GM18907 (cell line): ENCODE data around the gene ALDH1A1.

Experiments
- ATAC-seq: cut with Tn5 transposase; IDR thresholded peaks from one replicate; pipeline ENCODE4 v1.9.1; 2021; ENCODE audit warnings: mild to moderate bottlenecking, moderate library complexity; ENCODE audit not compliant: unreplicated experiment

Gene ALDH1A1

DNA sequence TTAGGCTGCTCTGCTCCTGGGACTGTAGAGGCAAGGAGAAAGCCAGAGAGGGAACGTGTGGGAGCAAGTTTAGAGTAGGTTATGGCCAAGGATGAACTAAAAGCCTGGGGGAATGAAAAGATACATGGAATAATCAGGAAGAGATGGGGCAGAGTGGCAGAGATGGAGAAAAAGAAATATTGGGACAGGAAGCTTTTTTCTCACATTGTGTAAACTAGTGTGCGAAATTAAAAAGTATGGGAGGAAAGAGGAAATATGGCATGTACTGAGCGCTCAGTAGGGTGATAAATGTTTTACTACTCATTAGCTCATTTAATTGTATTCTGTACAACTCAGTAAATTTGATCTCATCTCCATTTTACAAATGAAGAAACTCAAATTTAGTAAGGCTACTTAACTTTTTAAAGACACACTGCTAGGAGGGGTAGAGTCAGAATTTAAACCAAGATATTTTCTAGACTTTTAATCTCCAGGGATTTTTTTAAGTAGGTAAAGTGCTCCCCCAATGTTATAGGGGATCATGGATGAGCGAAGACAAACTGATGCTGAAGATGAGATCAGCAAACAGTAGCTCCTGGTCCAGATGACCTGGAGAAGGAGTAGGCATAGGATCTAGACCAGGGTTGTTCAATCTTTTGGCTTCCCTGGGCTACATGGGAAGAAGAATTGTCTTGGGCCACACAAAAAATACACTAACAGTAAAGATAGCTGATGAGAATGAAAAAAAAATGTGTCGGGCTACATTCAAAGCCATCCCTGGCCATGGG lies 30.8 kb downstream of the ALDH1A1 start:
- no peak for ATAC-seq

DNA sequence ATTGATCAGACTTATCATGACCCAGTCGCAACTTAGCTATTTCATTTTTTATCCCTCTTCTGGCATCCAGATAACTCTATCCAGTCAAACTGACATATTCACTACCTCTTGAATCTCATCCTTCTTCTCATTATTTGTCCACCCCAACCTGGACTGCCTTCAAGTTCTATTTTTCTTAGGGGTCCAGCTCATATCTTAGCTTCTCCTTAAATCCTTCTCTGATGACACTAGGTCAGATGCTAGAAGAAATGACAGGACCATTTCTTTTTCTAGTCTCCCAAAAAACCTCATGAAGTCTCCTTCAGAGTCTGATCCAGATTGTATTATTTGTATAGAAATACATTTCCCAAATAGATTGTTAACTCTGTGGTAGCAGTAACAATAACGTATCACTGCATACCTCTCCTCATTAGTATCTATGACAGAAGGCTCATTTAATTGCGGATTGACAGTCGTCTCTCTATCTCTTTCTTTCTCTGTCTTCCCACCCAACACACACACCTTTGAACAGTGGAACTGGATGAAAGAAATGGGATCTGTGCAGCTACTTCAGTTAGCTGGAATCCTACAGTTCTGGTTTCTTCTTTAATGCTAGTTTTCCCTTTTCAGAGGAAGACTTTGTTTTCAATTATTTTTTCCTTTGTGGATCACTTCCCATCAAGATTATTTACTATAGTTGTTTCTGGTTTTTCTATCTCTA lies 33.5 kb downstream of the ALDH1A1 start:
- ATAC-seq: no peak

DNA sequence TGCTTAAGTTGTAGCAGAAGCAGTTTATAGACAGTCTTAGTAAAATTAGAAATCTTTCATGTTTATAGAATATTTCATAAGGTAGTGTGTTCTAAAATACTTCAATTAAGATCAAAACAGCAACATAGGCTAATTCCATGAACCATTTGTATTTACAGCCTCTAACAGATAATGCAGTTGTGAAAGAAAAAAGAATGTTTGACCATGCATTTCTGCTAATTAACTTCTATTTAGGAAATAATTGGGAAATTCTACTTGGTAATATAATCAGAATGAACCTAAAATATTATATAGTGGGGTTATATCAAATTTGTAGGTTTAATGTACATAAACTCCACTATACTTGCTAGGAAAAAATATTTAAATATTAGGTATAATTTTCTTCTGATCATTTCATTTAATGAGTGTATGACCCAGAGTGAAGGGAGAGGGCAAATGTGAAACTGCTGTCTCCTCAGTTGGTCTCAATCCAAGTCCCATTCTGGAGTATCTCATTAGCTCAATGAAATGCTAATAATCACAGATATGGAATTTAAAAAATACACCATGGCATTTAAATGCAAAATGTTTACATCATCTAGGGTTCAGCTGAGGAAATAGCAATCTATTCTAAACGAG lies 34.9 kb downstream of the ALDH1A1 start:
- ATAC-seq: no peak

DNA sequence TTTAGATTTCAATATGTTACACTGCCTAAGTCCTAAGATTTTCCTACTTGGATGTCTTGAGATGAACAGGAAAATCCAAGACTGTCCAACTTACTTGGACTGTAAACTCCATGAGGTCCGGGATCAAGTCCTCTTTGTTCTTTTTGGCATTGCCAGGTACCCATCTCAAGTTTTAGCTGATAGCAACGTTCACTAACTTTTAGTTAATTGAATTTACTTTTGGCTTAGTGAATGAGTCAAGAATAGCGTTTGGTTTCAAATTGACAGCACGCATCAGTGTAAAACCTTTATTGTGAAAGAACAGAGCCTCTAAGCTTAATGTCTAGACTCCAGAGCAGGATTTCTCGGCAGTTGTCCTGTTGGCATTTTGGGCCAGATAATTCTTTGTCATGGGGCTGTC lies 37.2 kb downstream of the ALDH1A1 start:
- no peak for ATAC-seq

DNA sequence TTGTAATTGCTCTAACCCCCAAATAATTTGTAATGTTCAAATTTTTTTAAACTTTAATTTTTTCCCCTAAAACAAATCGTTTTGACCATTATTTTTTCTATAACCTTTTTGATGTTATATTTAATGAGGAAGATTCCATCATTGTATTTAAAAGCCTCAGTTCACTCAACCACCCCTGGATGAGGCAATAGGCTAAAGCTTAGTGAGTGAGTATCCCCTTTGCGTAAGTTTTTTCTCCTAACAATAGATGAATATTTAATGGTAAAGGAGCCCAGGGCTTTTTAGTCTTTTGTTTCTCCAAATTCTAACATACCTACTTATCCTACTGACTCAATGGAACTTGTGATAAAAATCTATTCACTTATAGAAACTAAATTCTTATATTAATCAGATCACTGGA lies 38.1 kb downstream of the ALDH1A1 start:
- no peak for ATAC-seq

DNA sequence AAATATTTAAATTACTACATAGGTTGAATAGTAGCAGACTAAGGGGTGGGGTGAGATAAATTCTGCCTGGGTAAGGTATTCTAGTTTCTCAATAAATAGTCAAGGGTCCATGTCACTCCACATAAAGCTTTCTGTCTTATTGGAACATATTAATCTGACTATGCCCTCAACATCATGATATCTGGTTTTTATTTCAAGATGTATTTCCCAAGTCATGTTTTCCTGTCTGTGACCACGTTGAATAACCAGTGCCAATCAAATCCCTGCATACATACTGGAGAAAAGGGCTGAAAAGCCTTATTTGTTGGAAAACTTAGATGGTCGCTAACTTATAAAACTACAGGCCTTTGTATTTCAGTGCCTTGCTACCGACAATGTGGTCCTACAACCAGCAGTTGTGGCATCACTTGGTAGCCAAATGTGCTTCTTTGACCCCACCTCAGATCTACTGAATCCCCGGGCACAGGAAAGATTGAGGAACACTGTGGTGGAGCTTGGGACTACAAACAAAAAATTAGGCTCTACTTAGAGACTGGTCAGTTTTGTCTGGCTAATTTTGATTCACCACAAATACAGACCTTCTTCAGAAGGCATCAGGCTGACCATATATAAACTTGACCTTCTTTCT lies 39.4 kb downstream of the ALDH1A1 start:
- no peak for ATAC-seq

DNA sequence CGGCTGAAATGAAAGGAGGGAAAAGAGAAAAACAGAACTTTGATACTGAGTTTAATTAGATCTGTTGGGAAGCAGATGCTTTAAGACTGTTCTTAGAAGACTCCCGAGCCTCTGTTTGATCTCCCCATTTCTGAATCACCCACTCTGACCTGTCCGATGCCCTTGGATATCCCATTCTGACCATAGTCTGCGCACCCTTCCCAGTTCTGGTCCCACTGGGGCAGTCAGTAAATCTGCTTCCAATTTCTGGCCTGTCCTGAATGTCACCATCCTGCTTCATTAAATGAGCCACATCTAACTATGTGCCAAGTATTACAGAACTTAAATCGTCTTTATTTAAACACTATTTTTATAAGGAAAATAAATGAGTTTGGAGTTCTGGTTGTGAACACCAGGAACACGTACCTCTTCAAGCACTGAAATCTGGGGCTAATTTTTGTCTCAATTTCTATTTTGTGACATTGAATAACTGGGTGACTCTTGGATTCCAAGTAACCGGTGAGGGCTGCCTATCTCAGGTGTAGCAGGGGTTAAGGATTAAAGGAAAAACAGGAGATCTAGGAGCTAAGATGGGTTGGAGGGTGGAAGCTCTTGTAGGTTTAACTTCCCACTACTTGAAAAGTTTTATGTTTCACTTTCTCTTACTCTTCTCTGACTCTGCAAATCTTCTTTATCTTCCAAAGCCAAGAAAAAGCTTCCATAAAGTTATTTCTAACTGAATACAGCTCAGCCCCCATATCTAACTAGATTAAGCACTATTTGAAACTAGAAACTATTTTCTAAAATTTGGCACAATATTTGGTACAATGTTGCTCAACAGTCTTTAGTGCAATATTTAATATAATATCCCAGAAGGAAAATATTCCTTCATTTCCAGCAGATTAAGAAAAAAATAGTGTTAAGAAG lies 40.1 kb downstream of the ALDH1A1 start:
- ATAC-seq: no peak

DNA sequence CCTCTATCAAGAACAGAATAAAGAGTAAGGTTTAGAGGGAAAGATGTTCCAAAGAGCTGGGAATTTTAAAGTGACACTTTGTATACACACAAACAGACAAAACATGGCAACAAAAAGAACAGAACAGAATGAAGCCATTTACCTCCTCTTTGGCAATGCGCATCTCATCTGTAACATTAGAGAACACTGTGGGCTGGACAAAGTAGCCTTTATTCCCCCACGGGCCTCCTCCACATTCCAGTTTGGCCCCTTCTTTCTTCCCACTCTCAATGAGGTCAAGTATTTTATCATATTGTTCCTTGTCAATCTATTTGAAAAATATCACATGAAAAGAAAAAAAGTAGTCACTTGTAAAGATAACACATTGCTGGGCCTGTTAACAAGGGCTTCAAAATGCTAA lies 41.0 kb downstream of the ALDH1A1 start:
- no peak for ATAC-seq

DNA sequence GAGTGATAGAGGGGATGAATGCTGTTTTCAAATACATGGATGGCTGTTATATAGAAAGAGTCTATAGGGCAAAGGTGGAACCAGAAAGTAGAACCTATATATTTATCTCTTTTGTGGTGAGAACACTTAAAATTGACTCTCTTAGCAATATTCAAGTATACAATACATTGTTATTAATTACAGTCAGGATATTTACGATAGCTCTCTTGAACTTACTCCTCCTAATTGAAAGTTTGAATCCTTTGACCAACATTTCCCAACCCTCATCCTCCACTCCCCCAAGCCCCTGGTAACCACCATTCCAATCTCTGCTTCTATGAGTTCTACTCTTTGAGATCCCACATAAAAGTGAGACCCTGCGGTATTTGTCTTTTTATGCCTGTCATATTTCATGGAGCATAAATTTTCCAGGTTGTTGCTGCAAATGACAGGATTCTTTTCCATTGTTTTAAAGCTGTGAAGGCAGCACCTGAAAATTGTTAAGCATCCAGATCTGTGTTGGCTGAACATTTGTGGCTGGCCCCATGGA lies 41.5 kb downstream of the ALDH1A1 start:
- no peak for ATAC-seq

DNA sequence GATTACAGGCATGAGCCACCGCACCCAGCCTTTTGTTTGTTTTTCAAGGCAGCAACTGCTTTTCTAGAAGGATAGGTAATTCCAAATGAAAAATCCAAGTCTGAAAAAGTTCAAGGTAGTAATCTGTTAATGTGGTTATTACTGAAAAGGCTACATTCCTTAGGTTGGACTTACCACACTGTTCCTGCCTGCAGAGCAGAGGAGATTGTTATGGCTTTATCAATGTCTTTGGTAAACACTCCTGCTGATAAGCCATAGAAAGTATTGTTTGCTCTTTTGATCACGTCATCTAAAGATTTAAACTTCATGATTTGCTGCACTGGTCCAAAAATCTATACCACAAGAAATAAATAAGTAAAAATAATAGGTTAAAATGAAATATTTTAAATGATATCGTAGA lies 43.4 kb downstream of the ALDH1A1 start:
- ATAC-seq: no peak

DNA sequence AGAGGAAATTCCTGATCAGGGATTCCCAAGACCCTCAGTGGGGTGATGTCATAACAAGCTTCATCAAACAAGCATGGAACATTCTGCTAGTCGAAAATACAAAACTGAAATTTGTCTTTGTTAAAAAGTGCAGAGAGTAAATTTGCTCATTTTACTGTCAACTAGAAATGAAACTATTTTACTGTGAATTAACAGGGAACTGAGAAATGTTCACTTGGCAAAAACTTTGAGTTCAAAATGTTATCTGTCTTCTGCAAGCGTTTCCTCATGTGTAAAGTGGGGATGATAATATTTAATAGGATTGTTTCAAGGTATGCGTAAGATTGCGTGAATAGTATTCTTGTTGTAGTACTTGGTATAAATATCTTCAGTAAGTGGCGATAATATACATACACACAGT lies 45.4 kb downstream of the ALDH1A1 start:
- ATAC-seq: no peak

DNA sequence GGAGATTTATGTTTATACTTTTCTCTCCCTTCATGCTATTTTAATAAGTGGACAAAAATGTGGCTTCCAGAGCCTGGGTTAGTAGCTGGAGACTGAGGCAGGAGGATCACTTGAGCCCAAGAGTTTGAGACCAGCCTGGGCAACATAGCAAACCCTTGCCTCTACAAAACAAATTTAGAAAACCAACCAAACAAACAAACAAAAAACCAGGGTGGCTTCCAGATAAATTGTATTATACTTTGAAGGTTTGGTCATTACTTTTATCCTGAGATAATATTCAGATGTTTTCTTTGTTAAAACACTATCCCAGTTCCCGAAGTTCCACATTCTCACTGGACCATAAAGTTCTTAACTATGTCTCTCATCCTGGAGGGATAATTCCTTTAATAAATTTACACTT lies 46.0 kb downstream of the ALDH1A1 start:
- ATAC-seq: no peak

DNA sequence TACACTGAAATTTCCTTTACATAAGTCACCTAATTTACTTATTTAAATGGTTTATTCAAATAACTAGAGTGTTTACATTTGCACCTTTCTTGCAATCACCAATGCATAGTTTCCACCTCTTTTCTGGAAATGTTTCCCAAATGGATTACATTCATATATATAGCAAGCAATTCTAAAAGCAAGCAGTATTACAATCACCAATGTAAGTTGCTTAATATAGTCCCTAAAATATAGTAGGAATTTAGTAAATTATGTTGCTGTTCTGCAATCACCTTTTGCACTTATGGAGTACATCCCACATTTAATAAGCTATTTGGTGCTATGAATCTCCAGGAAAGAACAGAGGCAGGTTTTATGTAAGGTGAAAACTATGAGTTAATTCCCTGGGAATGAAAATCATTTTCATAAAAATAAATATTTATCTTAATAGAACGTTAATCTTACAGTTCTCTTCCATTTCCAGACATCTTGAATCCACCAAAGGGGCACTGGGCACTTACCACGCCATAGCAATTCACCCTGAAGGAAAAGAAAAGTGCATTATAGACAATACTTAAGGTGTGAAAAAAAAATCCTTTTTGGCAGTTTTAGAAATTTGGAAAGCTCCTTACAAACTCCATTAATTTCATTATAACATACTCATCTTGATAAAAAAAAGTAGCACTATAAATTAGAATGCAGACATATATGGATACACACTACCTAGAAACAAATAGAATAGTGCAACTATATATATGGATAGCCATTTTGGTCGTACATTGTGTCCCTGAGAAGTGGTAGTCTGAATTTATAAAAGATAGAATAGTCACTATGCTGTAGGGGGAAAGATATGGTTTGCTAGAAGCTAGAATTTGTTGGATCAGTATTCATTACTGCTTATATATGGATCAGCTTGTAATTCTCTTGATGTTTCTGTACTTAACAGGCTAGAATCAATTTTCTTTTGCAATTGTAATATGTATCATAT lies 47.1 kb downstream of the ALDH1A1 start:
- ATAC-seq: no peak

DNA sequence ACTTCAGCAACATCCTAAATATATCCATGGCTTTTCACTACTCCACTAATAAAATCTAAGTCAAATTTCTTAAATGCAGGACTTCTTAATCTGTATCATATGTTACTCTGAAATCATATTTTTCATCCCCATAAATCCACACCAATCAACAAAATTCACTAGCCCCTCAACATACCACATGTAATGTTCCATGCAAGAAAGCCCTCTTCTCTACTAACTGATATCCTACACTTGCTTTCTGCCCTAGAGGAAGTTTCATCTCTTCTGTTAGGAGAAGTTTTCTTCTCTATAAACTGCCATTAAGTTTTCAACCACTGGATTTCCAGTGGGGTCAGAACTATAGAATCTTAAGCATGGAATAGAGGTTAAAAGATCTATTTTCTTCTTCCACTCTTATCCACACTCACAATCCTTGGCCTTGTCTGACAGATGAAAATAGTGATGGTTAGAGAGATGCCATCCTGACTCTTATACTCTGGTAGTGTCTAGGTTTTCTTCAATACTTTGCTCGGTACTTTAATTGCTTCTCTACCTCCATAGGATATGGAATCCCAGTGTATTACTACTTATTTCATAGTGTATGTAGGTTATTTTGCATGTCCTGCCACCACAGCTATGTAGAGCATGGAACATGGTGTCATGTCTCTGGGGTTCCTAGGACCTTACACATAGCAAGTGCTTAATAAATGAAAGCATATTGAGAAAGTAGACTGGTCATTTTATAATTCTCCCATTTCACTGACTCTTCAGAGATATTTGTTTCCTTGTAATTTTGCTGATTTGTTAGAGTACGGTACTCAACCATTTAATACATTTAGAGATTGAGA lies 48.4 kb downstream of the ALDH1A1 start:
- no peak for ATAC-seq

DNA sequence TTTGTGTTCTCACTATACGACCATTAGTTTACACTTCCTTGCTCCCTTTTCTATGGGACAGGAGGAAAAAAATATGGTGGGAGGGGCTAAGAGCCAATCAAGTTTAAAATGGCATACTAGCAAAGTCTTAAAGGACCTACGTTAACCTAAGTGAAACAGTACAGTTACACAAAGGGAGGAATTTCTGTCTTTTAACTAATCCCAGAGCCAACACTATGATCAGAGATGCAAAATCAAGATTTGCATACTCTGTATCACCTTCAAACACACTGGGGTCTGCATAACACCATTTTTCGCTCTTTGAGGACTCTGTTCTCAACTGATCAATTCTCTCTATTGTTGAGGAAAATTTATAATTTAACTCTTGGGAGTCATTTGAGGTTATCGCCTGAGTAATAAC lies 49.8 kb downstream of the ALDH1A1 start:
- ATAC-seq: no peak

DNA sequence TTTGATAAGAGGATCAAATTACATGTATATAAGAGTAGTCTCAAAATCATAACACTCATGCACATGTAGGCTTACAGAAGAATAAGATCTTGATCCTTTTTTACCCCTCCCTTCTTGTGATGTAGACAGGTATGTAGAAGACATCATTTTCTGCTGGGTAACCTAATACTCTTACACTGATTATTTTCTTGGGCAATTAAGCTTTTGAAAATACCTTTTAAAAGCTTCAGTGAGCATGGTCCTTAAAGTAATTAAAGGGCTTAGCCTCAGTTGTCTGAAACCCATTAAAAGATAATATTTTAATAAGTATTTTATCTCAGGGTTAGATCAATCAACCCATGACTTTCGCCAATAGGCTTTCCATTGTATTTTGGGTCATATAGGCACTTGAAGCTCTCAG lies 50.6 kb downstream of the ALDH1A1 start:
- ATAC-seq: no peak

DNA sequence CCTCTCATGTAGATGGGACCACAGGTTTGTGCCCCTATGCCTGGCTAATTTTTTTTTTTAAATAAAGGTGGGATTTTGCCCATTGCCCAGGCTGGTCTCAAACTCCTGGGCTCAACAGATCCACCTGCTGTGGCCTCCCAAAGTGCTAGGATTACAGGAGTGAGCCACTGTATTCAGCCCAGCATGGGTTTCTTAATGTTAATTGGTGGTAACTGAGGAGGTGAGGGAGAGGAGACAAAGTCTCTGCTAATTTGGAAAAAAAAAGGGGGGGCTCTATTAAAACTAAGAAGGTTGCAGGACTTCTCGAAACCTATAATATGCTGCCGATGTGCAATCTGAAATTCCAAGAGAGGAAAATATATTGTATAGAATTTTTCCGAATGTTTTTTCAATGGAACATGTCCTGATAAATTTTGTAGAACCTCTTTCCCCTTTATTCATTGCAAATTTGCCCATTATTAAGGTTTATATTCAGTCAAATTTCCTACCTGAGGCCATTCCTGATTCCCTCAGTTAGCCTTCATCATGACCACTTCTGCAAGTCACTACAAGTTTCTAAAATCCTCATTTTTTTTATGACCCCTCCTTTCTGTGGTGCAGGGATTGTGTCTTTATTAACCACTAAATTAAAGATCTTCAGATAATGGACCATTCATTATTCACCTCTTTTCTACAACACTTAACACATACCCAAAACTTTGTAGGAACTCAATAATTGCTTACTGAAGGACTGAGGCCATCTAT lies 52.9 kb downstream of the ALDH1A1 start:
- no peak for ATAC-seq
